HepG2 (cell line): ENCODE results near the gene KHDC1. TPM values are rescaled to one million over a fixed set of nuclear protein-coding genes. Genes with fewer than 3 reads are reported as not detected.

Experiments
- ATAC-seq: fragments of 200-7000 bp; cut with Tn5 transposase; 3 replicates; pipeline ENCODE4 v1.9.1; 2020; ENCODE audit warnings: mild to moderate bottlenecking, moderate library complexity
- BruUV-seq: library from RNA; stranded (reverse); fragments of 400-500 nt; replicated peaks from 2 replicates; lab custom pipeline; 2021; lab: Mats Ljungman, UMichigan
- CTCF ChIA-PET: fragments of 300-600 bp; formaldehyde crosslinking; extraction: SDS; loops from one replicate; lab custom pipeline; 2021; ENCODE audit warnings: low total read pairs, inconsistent platforms, low intra/inter-chr PET ratio; lab: Yijun Ruan, JAX
- POLR2A ChIA-PET: fragments of 350-600 bp; sonication (Branson Sonifier 250); formaldehyde crosslinking; loops from one replicate; lab custom pipeline; 2020; ENCODE audit warnings: antibody characterized with exemption, inconsistent platforms; lab: Yijun Ruan, JAX
- DNase-seq: peaks from one replicate; pipeline ENCODE4 v3.0.0-alpha.2; 2015; ENCODE audit warnings: low spot score
- FAIRE-seq: peaks from 3 replicates; lab custom pipeline; 2011; peaks lifted over from hg19 to GRCh38; lab: Jason Lieb, UNC
- H2AFZ ChIP-seq: one replicate; pipeline ENCODE4 v1.6.1; 2011; ENCODE audit warnings: low read length, inconsistent platforms
- H3K27ac ChIP-seq: fragments of 300-600 bp; 3 replicates; pipeline ENCODE4 v1.8.0; 2011; ENCODE audit warnings: mixed run types, mild to moderate bottlenecking, mixed read lengths, low read length, inconsistent platforms; ENCODE audit not compliant: insufficient read depth; ENCODE audit errors: extremely low read length
- H3K27me3 ChIP-seq, 2 experiments: fragments of 200-600 bp in 1 of 2; 2 replicates in 1 of 2; 3 replicates in 1 of 2; pipeline versions ENCODE4 v1.6.0 to v1.8.0; 2011; ENCODE audit warnings: low read length in 2 of 2, mild to moderate bottlenecking in 2 of 2, moderate library complexity in 2 of 2, inconsistent platforms in 1 of 2; ENCODE audit not compliant: insufficient read depth in 2 of 2, control insufficient read depth in 1 of 2
- H3K36me3 ChIP-seq, 2 experiments: fragments of 200-600 bp in 1 of 2; replicated peaks in 1 of 2; 2 replicates in 1 of 2; 3 replicates in 1 of 2; pipeline versions ENCODE4 v1.5.1 to v1.8.0; 2011; ENCODE audit warnings: low read length in 2 of 2, inconsistent platforms in 1 of 2; ENCODE audit not compliant: insufficient read depth in 2 of 2, control insufficient read depth in 1 of 2
- H3K4me1 ChIP-seq: 2 replicates; pipeline ENCODE4 v1.5.1; 2012; ENCODE audit warnings: low read length, inconsistent platforms; ENCODE audit not compliant: insufficient read depth
- H3K4me2 ChIP-seq: 2 replicates; pipeline ENCODE4 v1.6.0; 2011; ENCODE audit warnings: low read depth, low read length, inconsistent platforms
- H3K4me3 ChIP-seq, 3 experiments: fragments of 200-600 bp in 1 of 3; sonication (generic), shearing (Covaris generic) in 1 of 3; replicated peaks in 1 of 3; 2 replicates each; pipeline ENCODE4 v1.5.1; 2011 to 2016; ENCODE audit warnings: low read length in 3 of 3, inconsistent platforms in 2 of 3, low read depth in 2 of 3, mild to moderate bottlenecking in 2 of 3, control low read depth in 1 of 3, mixed read lengths in 1 of 3; ENCODE audit not compliant: insufficient read depth in 1 of 3
- H3K79me2 ChIP-seq: one replicate; pipeline ENCODE4 v1.6.1; 2011; ENCODE audit warnings: low read length, inconsistent platforms; ENCODE audit not compliant: insufficient read depth
- H3K9ac ChIP-seq: 2 replicates; pipeline ENCODE4 v1.6.0; 2011; ENCODE audit warnings: mild to moderate bottlenecking, low read depth, low read length, inconsistent platforms; ENCODE audit not compliant: insufficient read depth
- H3K9me3 ChIP-seq: 2 replicates; pipeline ENCODE4 v1.5.1; 2012; ENCODE audit warnings: mild to moderate bottlenecking, low read length
- H4K20me1 ChIP-seq: 2 replicates; pipeline ENCODE4 v1.6.0; 2011; ENCODE audit warnings: inconsistent platforms, mild to moderate bottlenecking, low read length, moderate library complexity; ENCODE audit not compliant: insufficient read depth
- ARNT2 ChIP-seq: sonication (generic); formaldehyde crosslinking; IDR thresholded peaks from 2 replicates; pipeline ENCODE4 v1.8.0; 2022; ENCODE audit warnings: mild to moderate bottlenecking, low read depth, missing genetic modification reagents, moderate library complexity
- ATRX ChIP-seq: sonication (generic); formaldehyde crosslinking; IDR thresholded peaks from 2 replicates; pipeline ENCODE4 v1.4.0; 2020; ENCODE audit warnings: missing genetic modification reagents, borderline replicate concordance
- CBX1 ChIP-seq: IDR thresholded peaks from one replicate; pipeline ENCODE4 v1.6.1; 2016; ENCODE audit warnings: antibody characterized with exemption, low read depth
- DDIT3 ChIP-seq: sonication (generic); formaldehyde crosslinking; IDR thresholded peaks from 2 replicates; pipeline ENCODE4 v1.4.0; 2020; ENCODE audit warnings: mild to moderate bottlenecking, missing genetic modification reagents
- HOXA5 ChIP-seq: sonication (generic); formaldehyde crosslinking; IDR thresholded peaks from 2 replicates; pipeline ENCODE4 v1.4.0; 2020; ENCODE audit warnings: missing genetic modification reagents
- MBNL3 ChIP-seq: fragments of 250-450 bp; sonication (Bioruptor Pico); conservative IDR thresholded peaks from 2 replicates; pipeline ENCODE4 v1.8.0; 2022; ENCODE audit warnings: mild to moderate bottlenecking, inconsistent platforms
- MTF1 ChIP-seq: sonication (generic); formaldehyde crosslinking; IDR thresholded peaks from 2 replicates; pipeline ENCODE4 v1.5.0; 2020; ENCODE audit warnings: missing genetic modification reagents
- POLR2AphosphoS2 ChIP-seq: IDR thresholded peaks from 2 replicates; pipeline ENCODE4 v1.6.1; 2011; ENCODE audit warnings: low read depth, low read length, improper control_type of control experiment
- RXRB ChIP-seq: IDR thresholded peaks from 2 replicates; pipeline ENCODE4 v1.6.1; 2016; ENCODE audit warnings: borderline replicate concordance, missing genetic modification reagents, missing compliant biosample characterization
- SAP130 ChIP-seq: IDR thresholded peaks from 2 replicates; pipeline ENCODE4 v1.6.1; 2016; ENCODE audit warnings: low read depth
- SP4 ChIP-seq: sonication (generic); formaldehyde crosslinking; IDR thresholded peaks from 2 replicates; pipeline ENCODE4 v1.8.1; 2023; ENCODE audit warnings: mild to moderate bottlenecking, missing genetic modification reagents
- SP5 ChIP-seq: IDR thresholded peaks from 2 replicates; pipeline ENCODE4 v1.6.1; 2016; ENCODE audit warnings: low read depth, borderline replicate concordance
- STAT6 ChIP-seq: sonication (generic); formaldehyde crosslinking; IDR thresholded peaks from 2 replicates; pipeline ENCODE4 v1.4.0; 2020; ENCODE audit warnings: missing genetic modification reagents, mild to moderate bottlenecking, borderline replicate concordance
- TCF7L2 ChIP-seq: IDR thresholded peaks from 2 replicates; pipeline ENCODE4 v1.6.1; 2011; ENCODE audit warnings: mild to moderate bottlenecking, low read depth, low read length, moderate library complexity
- TGIF2 ChIP-seq: IDR thresholded peaks from 2 replicates; pipeline ENCODE4 v1.6.1; 2016; ENCODE audit warnings: control low read depth, missing compliant biosample characterization
- ZNF335 ChIP-seq: sonication (generic); formaldehyde crosslinking; IDR thresholded peaks from 2 replicates; pipeline ENCODE4 v1.4.0; 2020; ENCODE audit warnings: missing genetic modification reagents
- ZNF367 ChIP-seq: sonication (generic); formaldehyde crosslinking; IDR thresholded peaks from 2 replicates; pipeline ENCODE4 v1.4.0; 2020; ENCODE audit warnings: missing genetic modification reagents, borderline replicate concordance
- ZNF746 ChIP-seq: sonication (generic); formaldehyde crosslinking; IDR thresholded peaks from 2 replicates; pipeline ENCODE4 v1.8.0; 2022; ENCODE audit warnings: mild to moderate bottlenecking, missing genetic modification reagents
- WGBS: methylation state at CpG from one replicate; pipeline ENCODE4 v1.1.6; 2017; ENCODE audit warnings: low lambda C conversion rate; 5-methylcytosine and 5-hydroxymethylcytosine counted together
- in situ Hi-C: cut with HindIII; loops from 2 replicates; pipeline ENCODE4 v1.10.0; 2017; ENCODE audit warnings: low pct_unique_long_range_greater_than_20kb; ENCODE audit not compliant: extremely low pct_ligation_motif_present
- intact Hi-C: fragments of 100-400 bp; cut with micrococcal nuclease; formaldehyde crosslinking; loops from one replicate; pipeline ENCODE4 v1.10.0; 2022; ENCODE audit not compliant: unreplicated experiment
- polyA plus RNA-seq, 8 experiments: library from polyadenylated mRNA; depleted of rRNA in 3 of 8; stranded (reverse) in 7 of 8; unstranded in 1 of 8; fragments of >200 nt; fragmentation: Illumina TruSeq in 4 of 8; extraction: Trizol in 4 of 8; gene quantifications; 2 replicates each; pipeline versions ENCODE4 v1.2.1 to v1.2.3, GENCODE V29; 2011 to 2016; ENCODE audit warnings: low read depth in 4 of 8, missing spikeins in 1 of 8, mixed read lengths in 1 of 8; ENCODE audit not compliant: insufficient read depth in 1 of 8
- total RNA-seq, 5 experiments: library from RNA; depleted of rRNA; stranded (reverse); fragments of >200 nt; fragmentation: Illumina TruSeq; extraction: Trizol; gene quantifications; 2 replicates each; pipeline ENCODE4 v1.2.3, GENCODE V29; 2016; ENCODE audit warnings: low read depth in 1 of 5

The KHDC1 gene
- total and polyA plus RNA-seq, 2 of the 13 experiments (the other 11 are each of a cell fraction or from before 2014, with no cell fraction given): not detected

GRCh38 chr6:73240730-73241129 lies 22.3 kb downstream of the KHDC1 start:
- H3K4me1 ChIP-seq: no peaks in the 10 kb centered on the region
- ATAC-seq (no peak), DNase-seq (no peak)
- no peak overlapping the region for H3K27ac ChIP-seq
- intact Hi-C loops: no loop called here
- H3K79me2 ChIP-seq: no peaks in the 10 kb centered on the region
- no peaks in the 10 kb centered on the region for H3K36me3 ChIP-seq
- WGBS: 45% methylated on average over 4 of the region's 4 CpGs
- no peaks in the 10 kb centered on the region for H3K9me3 ChIP-seq
- no TSS peak for BruUV-seq
- H4K20me1 ChIP-seq: no peaks in the 10 kb centered on the region
- H3K4me2 ChIP-seq: no peak overlapping the region
- ChIA-PET POLR2A (no interaction called here), CTCF (no interaction called here)
- H3K4me3 ChIP-seq: no peak overlapping the region
- no peak for TF ChIP-seq ARNT2
- TF ChIP-seq STAT6 (CRISPR knock-in tag): no peak
- TF ChIP-seq TCF7L2: no peak
- no peak for TF ChIP-seq HOXA5
- TF ChIP-seq POLR2AphosphoS2: no peak
- TF ChIP-seq ZNF367 (CRISPR knock-in tag): no peak
- TF ChIP-seq SAP130: no peak
- TF ChIP-seq DDIT3: no peak
- no peak for TF ChIP-seq ATRX (CRISPR knock-in tag)
- no peak for TF ChIP-seq SP5 (CRISPR knock-in tag)
- TF ChIP-seq RXRB: no peak
- no peak for TF ChIP-seq MBNL3 (CRISPR knock-in tag)
- no peak for TF ChIP-seq TGIF2 (CRISPR knock-in tag)
- no peak for TF ChIP-seq MTF1 (CRISPR knock-in tag)
- TF ChIP-seq SP4 (CRISPR knock-in tag): no peak
- no peak for TF ChIP-seq ZNF746 (CRISPR knock-in tag)
- no peak for TF ChIP-seq CBX1
- no peak for TF ChIP-seq ZNF335 (CRISPR knock-in tag)
- TF ChIP-seq, all 625 proteins: peak for 0
- Histone ChIP-seq H2AFZ (no peak overlapping the region), H3K9ac (no peak overlapping the region), H3K27me3 (peaks cover 1 to 2% of the 10 kb centered on the region in 2 experiments; a peak in 2 of 5 replicates)
- FAIRE-seq: no peak
- in situ Hi-C loops: no loop called here
